Frontal cortex (tissue), 4 donors: ENCODE results near the gene NPHP4. TPM values are rescaled to one million over a fixed set of nuclear protein-coding genes. Genes with fewer than 3 reads are reported as not detected.
"Not testable (repeated sequence)": the region's sequence is repeated elsewhere in the genome, so short reads cannot be mapped to it uniquely, and the experiment has no call there.

ENCODE experiments used
- DNase-seq, 2 donors: peaks; one replicate each; pipeline ENCODE4 v3.0.0; 2012; ENCODE audit warnings: low spot score in 2 of 2
- FAIRE-seq: peaks from 2 replicates; lab custom pipeline; 2012; peaks lifted over from hg19 to GRCh38; lab: Jason Lieb, UNC
- total RNA-seq: library from RNA; depleted of rRNA; stranded (reverse); fragments of >200 nt; gene quantifications from one replicate; pipeline ENCODE4 v1.2.3, GENCODE V29; 2014
- donor health status: control.
- donor health status: control.
- donor health status: control.

The NPHP4 gene
- total RNA-seq, 1 donor from 2014 or later = 8.2 TPM

- FAIRE-seq = no peak
Observed at GRCh38 chr1:5873556-5873955, 118.7 kb downstream of the NPHP4 start.

GRCh38 chr1:5872886-5873285, 119.3 kb downstream of the NPHP4 start:
- DNase-seq (no peak), FAIRE-seq (no peak)

More at GRCh38 chr1:5873556-5873955, 118.7 kb downstream of the NPHP4 start:
- no peak for DNase-seq

GRCh38 chr1:5868931-5869500, 123.2 kb downstream of the NPHP4 start:
- FAIRE-seq (no peak), DNase-seq (no peak)

- no peak for DNase-seq
- no peak for FAIRE-seq
Observed at GRCh38 chr1:5865774-5866173, 126.5 kb downstream of the NPHP4 start.

- DNase-seq (peak in 1 of 2 donors; percentile 46), FAIRE-seq (no peak)
Observed at GRCh38 chr1:5865056-5865455, 127.2 kb downstream of the NPHP4 start.

GRCh38 chr1:5864256-5864655, 128.0 kb downstream of the NPHP4 start:
- FAIRE-seq = no peak

GRCh38 chr1:5863238-5863637, 129.0 kb downstream of the NPHP4 start:
- peak in 1 of 2 donors; percentile 37 for DNase-seq
- no peak for FAIRE-seq

More at GRCh38 chr1:5864256-5864655, 128.0 kb downstream of the NPHP4 start:
- DNase-seq = no peak

GRCh38 chr1:5861871-5862825, 130.1 kb downstream of the NPHP4 start:
- DNase-seq (no peak), FAIRE-seq (no peak)

- DNase-seq = no peak
- FAIRE-seq = no peak
Observed at GRCh38 chr1:5860277-5860676, 131.9 kb downstream of the NPHP4 start.

GRCh38 chr1:5859766-5860165, 132.5 kb downstream of the NPHP4 start:
- no peak for DNase-seq
- FAIRE-seq = no peak

- DNase-seq = no peak
- no peak for FAIRE-seq
Observed at GRCh38 chr1:5858844-5859407, 133.3 kb downstream of the NPHP4 start.

- no peak for DNase-seq
- FAIRE-seq = no peak
Observed at GRCh38 chr1:5858246-5858645, 134.0 kb downstream of the NPHP4 start.

- no peak for FAIRE-seq
- no peak for DNase-seq
Observed at GRCh38 chr1:5857508-5858090, 134.6 kb downstream of the NPHP4 start.

GRCh38 chr1:5857011-5857410, 135.2 kb downstream of the NPHP4 start:
- no peak for DNase-seq
- no peak for FAIRE-seq

GRCh38 chr1:5856246-5856815, 135.9 kb downstream of the NPHP4 start:
- DNase-seq (no peak), FAIRE-seq (no peak)

- no peak for FAIRE-seq
Observed at GRCh38 chr1:5855196-5855897, 136.9 kb downstream of the NPHP4 start.

GRCh38 chr1:5854754-5855153, 137.5 kb downstream of the NPHP4 start:
- no peak for DNase-seq
- FAIRE-seq = no peak

More at GRCh38 chr1:5855196-5855897, 136.9 kb downstream of the NPHP4 start:
- no peak for DNase-seq

- FAIRE-seq, DNase-seq: not testable (repeated sequence)
Observed at GRCh38 chr1:5853858-5854257, 138.4 kb downstream of the NPHP4 start.

- FAIRE-seq = no peak
- DNase-seq = no peak
Observed at GRCh38 chr1:5850503-5850902, 141.7 kb downstream of the NPHP4 start.
